GM23248 (cell line): Measurements from ENCODE around the gene TPCN2.

Experiments
- EZH2 ChIP-seq: fragments of 200-600 bp; sonication (generic); IDR thresholded peaks from 2 replicates; pipeline ENCODE4 v1.6.1; 2018; ENCODE audit warnings: antibody characterized with exemption, mild to moderate bottlenecking; ENCODE audit not compliant: insufficient read depth, poor library complexity, severe bottlenecking
- EZH2phosphoT487 ChIP-seq: fragments of 200-600 bp; sonication (generic); IDR thresholded peaks from 2 replicates; pipeline ENCODE4 v1.6.1; 2018; ENCODE audit warnings: antibody characterized with exemption, moderate library complexity, mild to moderate bottlenecking, low read depth; ENCODE audit not compliant: insufficient read depth

GRCh38 chr11:69008737-69009440 lies 39.8 kb upstream of the TPCN2 start:
- TF ChIP-seq EZH2 (no peak), EZH2phosphoT487 (no peak)
